A549 (cell line): ENCODE data around the gene ITIH6. TPM values are rescaled to one million over a fixed set of nuclear protein-coding genes. Genes with fewer than 3 reads are reported as not detected.

ENCODE experiments used
- ATAC-seq, 2 experiments: fragments of 200-7000 bp in 1 of 2; fragments of >200 bp in 1 of 2; cut with Nextera tagmentation in 1 of 2; cut with Tn5 transposase in 1 of 2; 3 replicates each; pipeline versions ENCODE4 v1.8.0 to v1.9.1; 2018 to 2020; ENCODE audit warnings: mild to moderate bottlenecking in 1 of 2, moderate library complexity in 1 of 2
- CTCF ChIA-PET: fragments of 300-600 bp; sonication (Branson Sonifier 250); formaldehyde crosslinking; extraction: SDS; loops from one replicate; lab custom pipeline; 2021; ENCODE audit warnings: antibody characterized with exemption, inconsistent platforms; lab: Yijun Ruan, JAX
- POLR2A ChIA-PET: fragments of 350-600 bp; formaldehyde crosslinking; extraction: SDS; loops from one replicate; lab custom pipeline; 2021; ENCODE audit warnings: antibody characterized with exemption, inconsistent platforms; lab: Yijun Ruan, JAX
- DNase-seq, 2 experiments: peaks; one replicate each; pipeline versions ENCODE4 v3.0.0 to v3.0.0-alpha.2; 2011 to 2016; ENCODE audit warnings: low read depth in 1 of 2, low spot score in 1 of 2
- FAIRE-seq: peaks from 2 replicates; lab custom pipeline; 2011; peaks lifted over from hg19 to GRCh38; lab: Jason Lieb, UNC
- H3K27ac ChIP-seq, 2 experiments: fragments of >200 bp; sonication (Bioruptor Twin); formaldehyde crosslinking; 3 replicates each; pipeline ENCODE4 v1.5.1; 2016 to 2017
- H3K4me1 ChIP-seq: fragments of >200 bp; sonication (Bioruptor Twin); formaldehyde crosslinking; 3 replicates; pipeline ENCODE4 v1.6.1; 2016
- H3K4me2 ChIP-seq: fragments of >200 bp; sonication (Bioruptor Twin); formaldehyde crosslinking; 3 replicates; pipeline ENCODE4 v1.6.1; 2016
- H3K4me3 ChIP-seq: fragments of >200 bp; sonication (Bioruptor Twin); formaldehyde crosslinking; 3 replicates; pipeline ENCODE4 v1.5.1; 2016
- H3K9me3 ChIP-seq: fragments of >200 bp; sonication (Bioruptor Twin); formaldehyde crosslinking; 3 replicates; pipeline ENCODE4 v1.6.1; 2016
- ESRRA ChIP-seq: fragments of 150-350 bp; IDR thresholded peaks from 2 replicates; pipeline ENCODE4 v1.6.1; 2014; ENCODE audit warnings: mild to moderate bottlenecking, low read length, borderline replicate concordance
- FOSB ChIP-seq: fragments of 250-450 bp; sonication (Bioruptor Pico); IDR thresholded peaks from 2 replicates; pipeline ENCODE4 v1.5.0; 2020; ENCODE audit warnings: mild to moderate bottlenecking, moderate library complexity
- HDAC2 ChIP-seq: fragments of 200-600 bp; sonication (generic); IDR thresholded peaks from 2 replicates; pipeline ENCODE4 v1.6.1; 2016
- JUNB ChIP-seq: fragments of >200 bp; sonication (Bioruptor Twin); formaldehyde crosslinking; IDR thresholded peaks from 2 replicates; pipeline ENCODE4 v1.6.1; 2016
- KDM5A ChIP-seq: fragments of 200-600 bp; sonication (generic); IDR thresholded peaks from 2 replicates; pipeline ENCODE4 v1.6.1; 2016; ENCODE audit warnings: antibody characterized with exemption, mild to moderate bottlenecking
- NPAS2 ChIP-seq: fragments of 250-450 bp; sonication (Bioruptor Pico); IDR thresholded peaks from 2 replicates; pipeline ENCODE4 v1.8.0; 2022; ENCODE audit warnings: mild to moderate bottlenecking, moderate library complexity, borderline replicate concordance
- PHF8 ChIP-seq: fragments of 200-600 bp; sonication (generic); IDR thresholded peaks from 2 replicates; pipeline ENCODE4 v1.6.1; 2016; ENCODE audit warnings: low read depth, mild to moderate bottlenecking, antibody characterized with exemption, moderate library complexity, borderline replicate concordance
- POLR2AphosphoS2 ChIP-seq: conservative IDR thresholded peaks from 2 replicates; pipeline ENCODE4 v1.6.1; 2012; ENCODE audit warnings: low read length, improper control_type of control experiment, inconsistent platforms
- RNF2 ChIP-seq: fragments of 200-600 bp; sonication (generic); IDR thresholded peaks from 2 replicates; pipeline ENCODE4 v1.6.1; 2016; ENCODE audit warnings: low read depth, mild to moderate bottlenecking, antibody characterized with exemption, moderate library complexity, borderline replicate concordance
- TFCP2L1 ChIP-seq: fragments of 250-450 bp; sonication (Bioruptor Pico); IDR thresholded peaks from 2 replicates; pipeline ENCODE4 v1.5.0; 2021; ENCODE audit warnings: mild to moderate bottlenecking
- ZC3H11A ChIP-seq: fragments of 450-650 bp; IDR thresholded peaks from 2 replicates; pipeline ENCODE4 v1.6.1; 2014; ENCODE audit warnings: antibody characterized with exemption, mild to moderate bottlenecking
- WGBS: methylation state at CpG from one replicate; pipeline ENCODE4 v1.1.6; 2017; ENCODE audit errors: missing lambda C conversion rate; 5-methylcytosine and 5-hydroxymethylcytosine counted together
- polyA plus RNA-seq, 4 experiments: library from polyadenylated mRNA; depleted of rRNA in 3 of 4; stranded (reverse); fragments of >200 nt; fragmentation: RNase III in 1 of 4; extraction: RNeasy Plus Mini Kit Qiagen cat#74134 plus additional on column Dnase treatment in 1 of 4; gene quantifications; 2 replicates in 3 of 4; 3 replicates in 1 of 4; pipeline ENCODE4 v1.2.3, GENCODE V29; 2011 to 2017
- TF ChIP-seq, protein P1 (sequence below): fragments of 200-600 bp; sonication (generic); IDR thresholded peaks from 2 replicates; pipeline ENCODE4 v1.6.1; 2016; ENCODE audit warnings: antibody characterized with exemption, mild to moderate bottlenecking, moderate library complexity
- TF ChIP-seq, protein P2 (sequence below): fragments of 250-450 bp; sonication (Bioruptor Pico); IDR thresholded peaks from 2 replicates; pipeline ENCODE4 v1.5.0; 2020; ENCODE audit warnings: low read depth, mild to moderate bottlenecking, moderate library complexity
- TF ChIP-seq, protein P3 (sequence below): fragments of 250-450 bp; sonication (Bioruptor Pico); IDR thresholded peaks from 2 replicates; pipeline ENCODE4 v1.5.0; 2021; ENCODE audit warnings: mild to moderate bottlenecking, moderate library complexity, borderline replicate concordance
- TF ChIP-seq, protein P4 (sequence below): IDR thresholded peaks from 2 replicates; pipeline ENCODE4 v1.6.1; 2012

The ITIH6 gene
- polyA plus RNA-seq, 2 of the 4 experiments (the other 2 are of a cell fraction) = 0.04 TPM; not detected in 1

DNA sequence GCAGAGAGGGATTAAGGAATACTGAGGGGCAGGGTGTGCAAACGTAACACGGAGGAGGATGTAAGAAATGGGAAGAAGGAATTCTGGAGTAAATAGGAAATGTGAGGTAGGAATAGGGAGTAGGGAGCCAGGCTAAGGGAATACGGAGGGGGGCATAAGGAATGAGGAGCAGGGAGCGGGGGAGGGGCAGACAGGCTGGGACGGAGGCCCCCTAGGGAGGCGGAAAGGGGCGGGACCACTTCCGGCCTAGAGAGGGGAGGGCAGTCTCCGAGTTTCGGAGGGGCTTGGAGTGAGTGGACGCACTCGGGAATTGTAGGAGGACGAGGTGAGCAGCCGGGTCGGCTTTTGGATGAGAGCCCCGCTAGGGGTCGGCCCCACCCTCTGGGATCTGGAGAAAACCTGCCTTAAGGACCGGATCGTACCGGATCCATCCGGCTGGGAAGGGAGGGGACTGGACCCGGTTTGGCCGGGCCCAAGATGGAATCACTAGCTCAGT, 10.1 kb upstream of the ITIH6 start:
- TF ChIP-seq PHF8 = peak; percentile 52; the same call in 1 of the 2 replicates
- TF ChIP-seq RNF2 = no peak
- H3K4me3 ChIP-seq = peak overlapping the region; percentile 92
- DNase-seq (peak; percentile 32 to 36), FAIRE-seq (no peak), ATAC-seq (peak; percentile 69 to 73)
- POLR2A ChIA-PET = interaction anchor here (1.3 to 1.8 kb wide), 2 partner anchors 169 to 192 kb away, joined by 14 to 20 read pairs; partner anchors contain the start of gene APEX2
- H3K9me3 ChIP-seq = no peaks in the 10 kb centered on the region
- 0% methylated on average over 16 of the region's 23 CpGs for WGBS
- H3K27ac ChIP-seq = peak overlapping the region; percentile 78 to 90
- peak overlapping the region; percentile 85 for H3K4me2 ChIP-seq
- CTCF ChIA-PET = interaction anchor here (0.6 to 3.8 kb wide), 4 partner anchors 9 to 353 kb away, joined by 3 to 11 read pairs (median 3); no protein-coding TSS in a partner anchor
- peaks cover 9% of the 10 kb centered on the region; the same call in 2 of the 3 replicates for H3K4me1 ChIP-seq

DNA sequence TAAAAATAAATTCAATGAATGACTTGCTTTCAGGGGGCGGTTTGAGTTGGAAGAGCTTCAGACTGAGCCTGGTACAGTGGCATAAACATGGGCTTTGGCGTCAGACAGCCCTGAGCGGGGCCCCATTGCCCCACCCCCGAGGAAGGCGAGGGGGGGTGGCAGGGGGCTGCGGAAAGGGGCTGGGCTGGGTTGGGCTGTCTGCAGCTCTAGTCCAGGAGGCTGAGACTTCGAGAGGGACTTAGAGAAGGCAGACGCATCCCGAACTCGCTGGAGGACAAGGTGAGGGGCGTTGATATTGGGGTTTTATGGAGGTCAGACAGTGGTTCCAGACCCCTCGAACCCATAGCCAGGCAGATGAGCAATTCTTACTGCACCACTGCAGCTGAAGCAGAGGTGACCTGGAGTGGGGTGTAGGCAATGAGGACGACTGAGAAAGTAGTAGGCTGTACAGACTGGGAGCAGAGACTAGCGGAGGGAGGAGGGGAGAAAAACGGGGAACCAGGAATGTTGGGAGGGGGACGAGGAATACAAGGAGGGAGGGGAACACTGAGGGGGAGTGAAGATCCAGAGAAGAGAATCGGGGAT, 9.6 kb upstream of the ITIH6 start, which contains the start of gene MAGED2:
TSS of gene MAGED2 (plus strand) at position 222 of the 585 bp plus-strand sequence. CDS start 1,587 bp downstream, outside the sequence.
- Histone ChIP-seq H3K4me1 (peaks cover 9% of the 10 kb centered on the region; the same call in 2 of the 3 replicates), H3K9me3 (no peaks in the 10 kb centered on the region), H3K4me2 (peak within 1 kb of the TSS; percentile 85), H3K4me3 (peak within 1 kb of the TSS; percentile 92), H3K27ac (peak within 1 kb of the TSS; percentile 78 to 90)
- ChIA-PET CTCF (interaction anchor here (0.6 kb wide), 1 partner anchor 353 kb away, joined by 3 read pairs; no protein-coding TSS in a partner anchor), POLR2A (interaction anchor here (0.9 to 1.8 kb wide), 3 partner anchors 168 to 192 kb away, joined by 3 to 20 read pairs (median 14); partner anchors contain the start of gene APEX2)
- no peak for TF ChIP-seq HDAC2
- TF ChIP-seq KDM5A = no peak
- no peak for TF ChIP-seq NPAS2 (CRISPR knock-in tag)
- TF ChIP-seq FOSB = no peak
- TF ChIP-seq TFCP2L1 = no peak
- TF ChIP-seq JUNB = no peak
- TF ChIP-seq, protein P1, sequence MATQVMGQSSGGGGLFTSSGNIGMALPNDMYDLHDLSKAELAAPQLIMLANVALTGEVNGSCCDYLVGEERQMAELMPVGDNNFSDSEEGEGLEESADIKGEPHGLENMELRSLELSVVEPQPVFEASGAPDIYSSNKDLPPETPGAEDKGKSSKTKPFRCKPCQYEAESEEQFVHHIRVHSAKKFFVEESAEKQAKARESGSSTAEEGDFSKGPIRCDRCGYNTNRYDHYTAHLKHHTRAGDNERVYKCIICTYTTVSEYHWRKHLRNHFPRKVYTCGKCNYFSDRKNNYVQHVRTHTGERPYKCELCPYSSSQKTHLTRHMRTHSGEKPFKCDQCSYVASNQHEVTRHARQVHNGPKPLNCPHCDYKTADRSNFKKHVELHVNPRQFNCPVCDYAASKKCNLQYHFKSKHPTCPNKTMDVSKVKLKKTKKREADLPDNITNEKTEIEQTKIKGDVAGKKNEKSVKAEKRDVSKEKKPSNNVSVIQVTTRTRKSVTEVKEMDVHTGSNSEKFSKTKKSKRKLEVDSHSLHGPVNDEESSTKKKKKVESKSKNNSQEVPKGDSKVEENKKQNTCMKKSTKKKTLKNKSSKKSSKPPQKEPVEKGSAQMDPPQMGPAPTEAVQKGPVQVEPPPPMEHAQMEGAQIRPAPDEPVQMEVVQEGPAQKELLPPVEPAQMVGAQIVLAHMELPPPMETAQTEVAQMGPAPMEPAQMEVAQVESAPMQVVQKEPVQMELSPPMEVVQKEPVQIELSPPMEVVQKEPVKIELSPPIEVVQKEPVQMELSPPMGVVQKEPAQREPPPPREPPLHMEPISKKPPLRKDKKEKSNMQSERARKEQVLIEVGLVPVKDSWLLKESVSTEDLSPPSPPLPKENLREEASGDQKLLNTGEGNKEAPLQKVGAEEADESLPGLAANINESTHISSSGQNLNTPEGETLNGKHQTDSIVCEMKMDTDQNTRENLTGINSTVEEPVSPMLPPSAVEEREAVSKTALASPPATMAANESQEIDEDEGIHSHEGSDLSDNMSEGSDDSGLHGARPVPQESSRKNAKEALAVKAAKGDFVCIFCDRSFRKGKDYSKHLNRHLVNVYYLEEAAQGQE = no peak
- TF ChIP-seq, protein P2, sequence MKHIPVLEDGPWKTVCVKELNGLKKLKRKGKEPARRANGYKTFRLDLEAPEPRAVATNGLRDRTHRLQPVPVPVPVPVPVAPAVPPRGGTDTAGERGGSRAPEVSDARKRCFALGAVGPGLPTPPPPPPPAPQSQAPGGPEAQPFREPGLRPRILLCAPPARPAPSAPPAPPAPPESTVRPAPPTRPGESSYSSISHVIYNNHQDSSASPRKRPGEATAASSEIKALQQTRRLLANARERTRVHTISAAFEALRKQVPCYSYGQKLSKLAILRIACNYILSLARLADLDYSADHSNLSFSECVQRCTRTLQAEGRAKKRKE (CRISPR knock-in tag) = no peak
- no peak for TF ChIP-seq POLR2AphosphoS2
- peak; percentile 51 to 67 for ATAC-seq
- DNase-seq = no peak
- no peak for FAIRE-seq
- 8% methylated on average over 13 of the region's 17 CpGs for WGBS

DNA sequence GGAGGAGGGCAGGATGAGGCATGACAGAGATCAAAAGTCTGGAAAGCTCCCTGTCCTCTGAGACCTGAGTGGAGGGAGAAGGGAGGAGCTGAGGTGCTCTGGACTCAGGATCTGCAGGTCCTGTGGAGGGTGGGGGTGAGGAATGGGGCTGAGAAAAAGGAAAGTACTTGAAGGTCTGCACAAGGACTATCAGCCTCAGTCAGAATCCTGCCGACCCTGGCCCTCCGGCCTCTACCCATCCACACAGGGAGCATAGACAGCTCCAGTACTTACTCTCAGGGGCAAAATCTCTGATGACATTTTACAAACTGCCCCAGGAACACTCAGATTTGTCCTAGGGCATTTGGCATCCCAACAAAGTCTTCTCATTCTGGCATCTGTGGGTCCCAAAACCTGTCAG, 991 bp upstream of the ITIH6 start:
- H3K9me3 ChIP-seq = no peaks in the 10 kb centered on the region
- FAIRE-seq = no peak
- no peak for DNase-seq
- ChIA-PET POLR2A (no interaction called here), CTCF (interaction anchor here (1.1 kb wide), 1 partner anchor 9 kb away, joined by 3 read pairs; no protein-coding TSS in a partner anchor)
- H3K4me1 ChIP-seq = no peaks in the 10 kb centered on the region
- WGBS = 51% methylated on average over 2 of the region's 2 CpGs
- TF ChIP-seq NPAS2 (CRISPR knock-in tag) (no peak), ESRRA (no peak), ZC3H11A (no peak)
- TF ChIP-seq, protein P3, sequence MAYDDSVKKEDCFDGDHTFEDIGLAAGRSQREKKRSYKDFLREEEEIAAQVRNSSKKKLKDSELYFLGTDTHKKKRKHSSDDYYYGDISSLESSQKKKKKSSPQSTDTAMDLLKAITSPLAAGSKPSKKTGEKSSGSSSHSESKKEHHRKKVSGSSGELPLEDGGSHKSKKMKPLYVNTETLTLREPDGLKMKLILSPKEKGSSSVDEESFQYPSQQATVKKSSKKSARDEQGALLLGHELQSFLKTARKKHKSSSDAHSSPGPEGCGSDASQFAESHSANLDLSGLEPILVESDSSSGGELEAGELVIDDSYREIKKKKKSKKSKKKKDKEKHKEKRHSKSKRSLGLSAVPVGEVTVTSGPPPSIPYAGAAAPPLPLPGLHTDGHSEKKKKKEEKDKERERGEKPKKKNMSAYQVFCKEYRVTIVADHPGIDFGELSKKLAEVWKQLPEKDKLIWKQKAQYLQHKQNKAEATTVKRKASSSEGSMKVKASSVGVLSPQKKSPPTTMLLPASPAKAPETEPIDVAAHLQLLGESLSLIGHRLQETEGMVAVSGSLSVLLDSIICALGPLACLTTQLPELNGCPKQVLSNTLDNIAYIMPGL (CRISPR knock-in tag) = no peak
- TF ChIP-seq, protein P4, sequence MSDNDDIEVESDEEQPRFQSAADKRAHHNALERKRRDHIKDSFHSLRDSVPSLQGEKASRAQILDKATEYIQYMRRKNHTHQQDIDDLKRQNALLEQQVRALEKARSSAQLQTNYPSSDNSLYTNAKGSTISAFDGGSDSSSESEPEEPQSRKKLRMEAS = no peak
- no peak for ATAC-seq
- H3K4me2 ChIP-seq = no peak overlapping the region
- H3K27ac ChIP-seq = no peak overlapping the region
- H3K4me3 ChIP-seq = no peak overlapping the region
